HG03103 (cell line): ENCODE results near the gene FBXO34.
"Not testable (repeated sequence)": the region's sequence is repeated elsewhere in the genome, so short reads cannot be mapped to it uniquely, and the experiment has no call there.

Experiments used
- ATAC-seq: cut with Tn5 transposase; IDR thresholded peaks from one replicate; pipeline ENCODE4 v1.9.1; 2021; ENCODE audit warnings: low read depth; ENCODE audit not compliant: unreplicated experiment

Gene FBXO34

DNA sequence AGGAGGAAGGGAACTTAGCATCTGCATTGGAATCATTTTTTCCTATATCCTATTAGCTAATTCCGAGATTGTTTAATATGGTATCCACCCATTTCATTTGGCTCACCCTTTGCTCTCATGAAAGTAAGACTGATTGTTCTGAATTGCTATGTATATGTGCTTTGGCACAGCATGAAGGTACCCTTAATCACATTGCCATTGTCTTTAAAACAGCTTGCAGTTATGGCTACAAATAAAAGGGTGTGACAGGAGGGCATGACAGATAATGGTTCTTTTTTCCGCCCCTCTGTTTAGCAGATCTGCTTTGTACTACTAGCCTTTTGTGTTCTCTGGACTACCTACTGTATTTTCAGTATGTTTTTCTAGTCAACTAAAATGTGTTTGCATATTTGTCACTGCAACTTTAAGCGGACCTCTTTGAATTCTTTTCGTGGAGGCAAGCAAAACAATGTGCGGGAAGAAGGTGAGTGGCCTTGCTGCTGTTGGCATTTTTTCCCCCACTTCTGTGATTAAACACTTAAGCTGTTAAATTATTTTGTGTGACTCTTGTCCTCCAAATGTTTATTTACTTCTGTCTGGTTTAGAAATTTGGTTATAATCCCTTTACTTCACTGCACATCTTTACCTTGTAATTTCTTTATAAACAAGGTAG, 35.8 kb downstream of the FBXO34 start:
- no peak for ATAC-seq

- no peak for ATAC-seq
Measured at GRCh38 chr14:55309154-55309553, 37.9 kb downstream of the FBXO34 start.

GRCh38 chr14:55309761-55310365, 38.6 kb downstream of the FBXO34 start:
- no peak for ATAC-seq

DNA sequence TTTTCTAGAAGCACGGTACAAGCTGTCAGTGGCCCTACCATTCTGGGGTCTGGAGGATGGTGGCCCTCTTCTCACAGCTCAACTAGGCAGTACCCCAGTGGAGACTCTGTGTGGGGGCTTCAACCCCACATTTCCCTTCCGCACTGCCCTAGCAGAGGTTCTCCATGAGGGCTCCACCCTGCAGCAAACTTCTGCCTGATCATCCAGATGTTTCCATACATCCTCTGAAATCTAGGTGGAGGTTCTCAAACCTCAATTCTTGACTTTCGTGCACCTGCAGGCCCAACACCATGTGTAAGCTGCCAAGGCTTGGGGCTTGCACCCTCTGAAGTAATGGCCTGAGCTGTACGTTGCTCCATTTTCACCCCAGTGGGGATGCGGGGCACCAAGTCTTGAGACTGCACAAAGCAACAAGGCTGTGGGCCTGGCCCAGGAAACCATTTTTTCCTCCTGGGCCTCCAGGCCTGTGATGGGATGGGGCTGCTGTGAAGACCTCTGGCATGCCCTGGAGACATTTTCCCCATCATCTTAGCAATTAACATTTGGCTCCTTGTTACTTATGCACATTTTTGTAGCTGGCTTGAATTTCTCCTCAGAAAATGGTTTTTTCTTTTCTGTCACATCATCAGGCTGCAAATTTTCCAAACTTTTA, 41.3 kb downstream of the FBXO34 start:
- not testable (repeated sequence) for ATAC-seq

GRCh38 chr14:55313480-55313879, 42.3 kb downstream of the FBXO34 start:
- no peak for ATAC-seq

DNA sequence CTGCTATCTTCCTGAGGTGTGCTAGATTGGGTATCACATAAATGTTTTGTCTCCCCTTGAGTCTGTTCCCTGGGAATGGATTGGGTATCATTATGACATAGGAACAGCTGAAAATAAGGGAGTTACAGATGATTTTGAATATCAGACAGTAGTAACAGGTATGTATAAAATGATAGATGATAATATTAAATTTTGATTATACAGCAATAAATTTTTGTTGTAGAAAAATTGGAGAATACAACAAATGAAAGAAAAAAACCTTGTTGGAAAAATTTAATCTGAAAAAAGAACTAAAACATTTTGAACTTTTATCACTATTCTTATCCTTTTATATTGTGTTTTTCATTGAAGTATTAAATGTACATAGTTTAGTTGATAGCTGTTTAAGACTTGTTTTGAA, 43.2 kb downstream of the FBXO34 start:
- no peak for ATAC-seq

DNA sequence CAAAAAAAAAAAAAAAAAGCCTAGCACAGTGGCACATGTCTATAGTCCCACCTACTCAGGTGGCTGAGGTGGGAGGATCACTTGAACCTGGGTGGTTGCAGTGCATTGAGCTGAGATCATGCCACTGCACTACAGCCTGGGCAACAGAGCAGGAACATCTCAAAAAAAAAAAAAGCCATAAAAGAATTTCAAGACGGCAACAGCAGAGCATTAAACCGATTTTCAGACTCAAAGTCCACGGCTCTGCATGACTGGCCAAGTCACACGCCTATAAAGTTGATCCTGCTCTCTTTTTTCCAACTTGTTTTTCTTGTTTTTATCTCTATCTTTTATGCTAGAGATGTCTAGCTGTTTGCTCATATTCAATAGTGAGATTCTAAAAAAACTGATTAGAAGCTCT, 45.3 kb downstream of the FBXO34 start:
- ATAC-seq = no peak

GRCh38 chr14:55317542-55318306, 46.5 kb downstream of the FBXO34 start:
- no peak for ATAC-seq

DNA sequence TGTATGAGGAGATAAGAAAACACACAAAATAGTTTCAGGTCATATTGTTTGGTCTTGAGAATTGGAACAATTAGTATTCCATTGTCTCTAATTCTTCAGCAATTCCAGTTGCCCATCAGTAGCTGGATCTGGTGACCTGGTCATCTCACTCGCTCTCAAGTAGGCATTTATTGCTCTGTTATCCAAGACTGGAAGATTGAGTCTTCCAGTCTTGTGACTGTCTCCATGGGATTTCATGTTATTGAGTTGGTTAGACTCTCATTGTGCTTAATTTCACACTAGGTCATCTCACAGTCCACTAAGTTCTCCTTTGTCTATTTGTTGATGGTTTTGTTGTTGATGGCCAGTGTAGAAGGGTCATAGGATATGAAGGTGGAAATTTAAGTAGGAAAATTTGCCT, 47.5 kb downstream of the FBXO34 start:
- no peak for ATAC-seq

GRCh38 chr14:55323910-55324309, 52.7 kb downstream of the FBXO34 start:
- ATAC-seq = no peak

GRCh38 chr14:55324812-55325211, 53.6 kb downstream of the FBXO34 start:
- ATAC-seq = no peak

GRCh38 chr14:55327179-55327578, 56.0 kb downstream of the FBXO34 start:
- ATAC-seq = peak; percentile 65

GRCh38 chr14:55328317-55328716, 57.1 kb downstream of the FBXO34 start:
- ATAC-seq = no peak

- ATAC-seq = no peak
Measured at GRCh38 chr14:55329999-55330710, 58.9 kb downstream of the FBXO34 start.

- ATAC-seq = no peak
Measured at GRCh38 chr14:55332654-55333570, 61.7 kb downstream of the FBXO34 start.

DNA sequence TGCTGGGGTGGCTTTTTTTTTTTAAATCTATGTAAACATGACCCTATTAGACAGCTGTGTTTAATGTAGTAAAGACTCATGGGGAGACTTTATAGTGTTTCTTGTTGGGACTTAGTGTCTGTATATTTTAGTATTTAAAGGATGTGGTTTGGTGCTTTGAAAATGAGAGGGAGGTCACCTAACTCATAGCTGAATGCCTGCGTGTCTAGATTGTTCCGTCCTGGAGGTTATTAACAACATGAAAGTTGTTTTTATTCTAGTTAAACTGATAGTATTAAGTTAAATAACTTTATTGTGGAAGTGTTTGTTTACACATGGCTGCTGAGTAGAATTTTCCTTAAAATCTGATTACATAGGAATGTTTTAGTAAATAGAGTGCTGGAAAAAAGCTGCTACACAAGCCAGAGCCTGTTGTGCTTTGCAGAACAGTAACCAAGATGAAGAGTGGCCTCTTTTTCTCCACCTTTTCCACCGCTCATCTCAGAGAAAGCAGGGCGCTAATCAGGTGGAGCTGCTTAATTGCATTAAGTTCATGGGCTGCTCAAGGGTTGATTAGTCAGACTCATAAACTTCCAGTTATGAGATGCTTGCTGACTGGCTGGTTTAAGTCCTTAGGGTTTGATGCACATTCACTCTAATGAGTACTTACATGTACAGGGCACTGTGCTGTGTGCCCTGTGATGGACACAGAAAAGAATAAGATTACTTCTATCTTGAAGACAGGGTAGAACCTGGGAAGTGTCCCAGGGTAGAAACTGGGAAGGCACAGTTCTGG, 62.7 kb downstream of the FBXO34 start:
- ATAC-seq = no peak

- no peak for ATAC-seq
Measured at GRCh38 chr14:55336162-55336561, 64.9 kb downstream of the FBXO34 start.

- ATAC-seq = no peak
Measured at GRCh38 chr14:55336691-55337090, 65.5 kb downstream of the FBXO34 start.

- peak; percentile 80 for ATAC-seq
Measured at GRCh38 chr14:55339770-55340169, 68.5 kb downstream of the FBXO34 start.
